Kidney glomerular epithelial cell (primary cell): ENCODE data around the gene TOMM7.

ENCODE experiments used
- DNase-seq: peaks from one replicate; lab custom pipeline; 2025; lab: John Stamatoyannopoulos, UW

TOMM7 gene

DNA sequence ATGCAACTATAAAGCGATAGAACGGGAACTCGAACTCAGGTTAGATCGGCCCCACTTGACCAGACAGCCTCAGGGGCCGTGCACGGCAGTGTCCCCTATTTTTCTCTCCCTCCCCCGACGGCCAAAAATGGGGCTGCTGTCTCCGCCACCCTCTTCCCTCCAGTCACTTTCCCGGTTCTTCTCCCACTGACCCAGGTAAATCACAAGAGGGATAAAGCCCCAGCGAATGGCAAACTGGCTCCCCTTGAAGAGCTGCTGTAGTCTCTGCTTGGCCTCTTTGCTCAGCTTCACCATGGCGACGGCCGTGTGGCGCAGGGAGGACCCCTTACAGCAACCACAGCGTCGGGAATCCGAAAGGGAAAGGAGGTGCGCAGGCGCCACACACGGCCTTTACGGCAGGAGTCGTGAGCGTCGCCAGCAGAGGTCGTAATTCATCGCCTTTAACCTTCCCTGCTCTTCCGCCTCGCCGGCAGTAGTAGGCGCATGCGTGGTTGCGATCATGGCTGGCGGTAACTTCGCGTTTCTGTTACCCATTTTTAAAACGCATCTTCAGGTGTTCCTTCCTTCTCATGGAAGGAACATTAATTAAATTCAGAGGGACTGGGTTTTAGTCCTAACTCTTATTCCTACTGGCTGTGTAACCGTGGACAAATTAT lies at the start of gene TOMM7:
TSS of gene TOMM7 (minus strand) at position 364 of the 656 bp plus-strand sequence. CDS start at position 294, 70 bp downstream.
- DNase-seq, result peak; percentile 93

DNA sequence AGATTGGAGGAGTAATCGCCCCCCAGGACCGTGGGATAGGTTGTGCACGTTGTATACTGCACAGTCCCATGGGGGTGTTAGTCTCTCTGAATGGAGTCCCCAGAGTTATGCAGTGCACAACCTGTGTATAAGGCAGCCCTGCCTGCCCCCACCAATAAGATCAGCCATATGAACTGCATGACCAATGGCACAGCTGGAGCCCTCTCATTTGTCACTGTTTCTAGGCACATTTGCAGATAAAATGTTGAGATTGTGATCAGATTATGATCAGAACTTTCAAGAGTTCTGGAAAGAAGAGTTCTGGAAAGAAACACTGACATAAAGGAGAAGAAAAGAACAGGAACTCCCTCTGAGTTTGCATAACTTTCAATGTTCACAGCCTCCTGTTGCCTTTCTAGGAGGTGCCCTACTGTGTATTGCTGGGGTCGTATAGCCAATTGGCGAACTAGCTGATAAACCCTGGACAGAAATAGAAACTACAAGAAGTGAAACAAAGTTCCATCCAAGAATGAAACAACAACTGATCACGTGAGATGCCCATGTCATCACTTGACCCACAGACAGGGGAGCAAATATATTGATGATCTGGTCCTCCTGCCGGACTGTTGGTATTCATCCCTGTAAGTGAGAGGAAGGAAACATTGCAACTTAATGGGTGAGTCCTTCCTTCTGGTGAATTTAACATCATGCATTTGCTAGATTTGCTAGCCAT lies 49.6 kb upstream of the TOMM7 start:
- DNase-seq, result no peak

DNA sequence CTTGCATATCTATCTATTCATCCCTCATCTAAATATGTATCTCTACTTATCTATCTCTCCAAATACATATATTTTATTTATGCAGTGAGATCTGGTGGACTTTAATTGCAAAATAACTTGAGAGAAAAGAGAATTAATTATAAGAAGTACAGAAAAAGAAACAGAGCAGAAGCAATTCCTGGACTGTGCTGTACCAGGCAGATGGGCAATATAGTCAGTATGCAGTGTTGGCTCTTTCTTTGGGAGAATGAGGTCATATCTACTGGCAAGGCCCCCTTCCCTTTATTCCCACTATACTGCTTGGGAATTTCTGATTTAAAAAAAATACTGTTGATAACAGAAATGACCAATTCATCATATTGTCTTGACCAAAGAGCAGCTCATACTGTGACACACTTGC lies 49.0 kb upstream of the TOMM7 start:
- no peak for DNase-seq

DNA sequence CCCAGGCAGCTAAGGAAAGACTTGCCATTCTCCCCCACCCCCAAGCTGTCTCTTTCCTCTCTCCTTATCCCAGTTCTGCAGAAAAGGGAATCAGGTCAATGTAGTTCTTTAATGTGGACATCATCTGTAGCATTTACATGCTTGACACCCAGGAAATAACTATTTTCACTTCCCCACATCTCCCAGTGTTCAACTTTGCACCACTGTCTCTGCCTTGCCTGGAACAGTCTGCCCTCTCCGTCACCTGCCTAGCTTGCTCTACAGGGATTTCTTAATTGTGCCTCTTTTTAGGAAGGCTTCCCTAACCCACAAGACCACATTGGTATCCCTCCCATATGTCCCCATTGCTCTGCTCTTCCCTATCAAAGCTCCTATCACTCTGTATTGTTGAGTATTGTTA lies 45.9 kb upstream of the TOMM7 start:
- no peak for DNase-seq

DNA sequence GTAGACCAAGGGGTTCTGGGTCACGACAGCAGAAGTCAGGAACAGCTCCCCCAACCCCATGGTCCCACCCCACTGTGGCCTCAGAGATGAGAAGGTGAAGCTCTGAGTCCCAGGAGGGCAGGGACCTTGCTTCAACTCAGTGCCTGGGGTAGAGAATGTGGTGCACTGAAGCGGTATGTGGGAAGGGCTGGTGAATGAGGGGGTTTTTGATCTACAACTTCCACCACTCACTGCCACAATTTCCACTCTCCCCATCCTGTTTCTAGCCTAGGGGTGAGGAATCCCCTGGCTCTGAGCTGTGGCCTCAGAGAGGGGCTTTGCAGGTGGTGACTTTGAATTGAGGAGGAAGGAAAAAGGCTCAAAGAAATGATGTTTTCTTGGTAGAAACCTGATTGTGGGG lies 44.9 kb upstream of the TOMM7 start:
- no peak for DNase-seq

DNA sequence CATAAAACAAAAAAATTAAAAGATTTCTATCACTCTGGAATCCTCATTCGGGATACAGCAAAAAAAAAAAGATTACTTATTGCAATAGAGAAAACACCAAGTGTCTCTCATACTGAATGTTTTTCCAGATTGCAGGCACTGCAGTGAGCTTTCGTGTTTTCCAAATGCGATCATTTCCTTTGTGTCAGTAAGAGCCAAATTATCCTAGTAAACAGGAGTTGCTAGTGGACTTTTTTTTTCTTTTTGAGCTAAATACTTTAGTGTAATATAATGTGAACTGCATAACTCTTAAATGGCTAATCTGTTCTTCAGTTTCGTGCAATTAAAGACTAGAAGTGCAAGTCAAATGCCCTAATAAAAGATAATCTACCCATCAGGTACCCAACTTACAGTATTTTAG lies 44.4 kb upstream of the TOMM7 start:
- no peak for DNase-seq

DNA sequence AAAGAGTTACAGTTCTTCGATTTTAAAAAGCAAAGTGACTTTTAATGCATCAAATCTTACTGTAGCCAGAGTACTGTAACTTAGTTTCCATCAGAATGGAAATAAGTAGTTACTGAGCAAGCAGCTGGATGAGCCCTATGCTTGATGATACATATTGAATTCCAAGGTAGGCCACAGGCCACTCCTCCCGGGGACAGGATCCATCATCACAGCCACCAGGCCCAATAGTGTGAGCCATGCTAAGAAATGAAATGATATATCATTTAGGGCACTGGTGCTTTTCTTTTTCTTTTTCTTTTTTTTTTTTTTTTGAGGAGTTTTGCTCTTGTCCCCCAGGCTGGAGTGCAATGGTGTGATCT lies 42.9 kb upstream of the TOMM7 start:
- no peak for DNase-seq

DNA sequence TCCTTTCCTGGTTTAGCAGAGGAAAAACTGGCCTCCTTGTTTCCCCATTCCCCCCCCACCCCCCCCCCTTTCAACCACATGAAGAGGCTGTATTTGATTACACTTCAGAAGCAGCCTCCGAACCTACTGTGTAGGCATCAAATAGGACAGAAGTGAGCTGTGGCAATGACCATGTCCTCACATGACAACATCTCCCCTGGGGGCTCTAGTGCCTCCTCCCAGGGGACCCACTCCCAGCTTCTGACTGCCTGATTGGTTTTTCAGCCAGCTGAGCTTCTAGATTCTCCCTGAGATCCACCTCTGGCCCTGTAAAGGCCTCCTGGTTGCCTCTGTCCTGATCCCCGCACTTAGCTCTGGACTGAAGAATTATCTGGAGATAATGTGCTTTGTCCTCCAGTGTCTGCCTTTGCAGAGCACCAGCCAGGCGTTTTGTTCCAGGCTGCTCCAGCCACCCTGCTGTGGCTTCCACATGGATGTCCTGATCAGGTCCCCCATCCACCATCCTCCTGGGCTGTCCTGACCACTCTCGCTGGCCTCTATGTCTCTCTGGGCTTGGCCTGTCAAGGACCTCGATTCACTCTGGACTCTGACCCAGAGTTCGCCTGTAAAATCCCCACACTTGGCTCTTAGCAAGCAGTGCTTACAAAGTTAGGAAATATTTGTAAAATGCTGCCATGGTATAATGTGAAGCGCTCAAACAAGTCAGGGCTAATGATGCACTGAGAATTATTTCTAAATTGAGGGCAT lies 42.4 kb upstream of the TOMM7 start:
- no peak for DNase-seq

DNA sequence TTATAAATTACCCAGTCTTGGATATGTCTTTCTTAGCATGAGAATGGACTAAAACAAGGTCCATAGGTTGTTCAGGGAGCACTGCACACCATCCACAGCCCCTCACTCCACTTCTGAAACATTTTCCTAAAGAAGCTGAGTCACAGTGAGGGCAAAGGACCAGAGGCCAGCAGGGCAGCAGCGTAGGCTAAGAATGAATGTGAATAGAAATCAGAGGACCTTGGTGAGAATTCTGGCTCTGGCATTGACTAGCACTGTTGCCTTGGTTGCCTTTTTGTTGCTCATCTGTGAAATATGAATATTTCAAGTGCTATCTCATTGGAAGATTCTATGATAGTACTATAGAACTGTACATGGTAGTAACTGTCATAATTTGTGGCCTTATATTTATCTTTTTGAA lies 41.7 kb upstream of the TOMM7 start:
- no peak for DNase-seq

DNA sequence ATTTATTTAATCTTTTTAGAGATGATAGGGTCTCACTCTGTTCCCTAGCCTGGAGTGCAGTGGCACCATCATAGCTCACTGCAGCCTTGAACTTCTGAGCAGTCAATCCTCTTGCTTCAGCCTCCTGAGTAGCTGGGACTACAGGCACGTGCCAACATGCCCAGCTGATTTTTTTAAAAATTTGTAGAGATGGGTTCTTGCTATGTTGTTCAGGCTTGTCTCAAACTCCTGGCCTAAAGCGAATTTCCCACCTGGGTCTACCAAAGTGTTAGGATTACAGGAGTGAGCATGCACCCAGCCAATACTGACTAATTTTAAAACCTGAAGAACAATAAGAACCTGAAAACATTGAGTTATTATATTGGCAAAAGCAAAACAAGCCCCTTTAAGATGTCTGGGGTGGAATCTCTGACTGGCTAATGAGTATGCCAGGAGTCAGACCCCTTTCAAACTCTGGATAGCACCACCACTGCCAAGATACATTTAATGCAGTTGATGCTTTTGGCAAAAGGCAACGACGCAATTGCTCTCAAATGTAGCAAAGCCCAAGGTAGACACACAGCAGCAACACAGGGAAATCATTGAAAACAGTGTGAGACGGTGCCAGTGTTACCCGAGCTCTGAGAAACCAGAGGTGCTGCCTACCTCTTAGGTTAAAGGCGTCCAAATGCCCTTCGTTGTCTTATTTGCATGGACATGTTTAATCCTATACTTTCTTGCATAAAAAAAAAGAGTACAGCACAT lies 40.7 kb upstream of the TOMM7 start:
- DNase-seq, result no peak

DNA sequence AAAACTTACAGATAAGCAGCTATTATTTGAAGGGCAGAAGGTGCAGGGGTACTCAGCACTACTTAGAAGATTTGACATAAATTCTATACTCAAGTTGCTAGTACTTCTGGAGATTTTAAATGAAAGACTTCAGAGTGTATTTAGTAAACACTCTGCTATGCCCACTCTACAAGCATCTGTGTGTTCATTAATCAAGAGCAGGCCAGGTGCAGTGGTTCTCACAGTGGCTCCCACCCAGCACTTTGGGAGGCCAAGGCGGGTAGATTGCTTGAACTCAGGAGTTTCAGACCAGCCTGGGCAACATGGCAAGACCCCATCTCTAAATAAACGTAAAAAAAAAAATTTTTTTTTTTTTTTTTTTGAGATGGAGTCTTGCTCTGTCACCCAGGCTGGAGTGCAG lies 38.9 kb upstream of the TOMM7 start:
- DNase-seq, result no peak

DNA sequence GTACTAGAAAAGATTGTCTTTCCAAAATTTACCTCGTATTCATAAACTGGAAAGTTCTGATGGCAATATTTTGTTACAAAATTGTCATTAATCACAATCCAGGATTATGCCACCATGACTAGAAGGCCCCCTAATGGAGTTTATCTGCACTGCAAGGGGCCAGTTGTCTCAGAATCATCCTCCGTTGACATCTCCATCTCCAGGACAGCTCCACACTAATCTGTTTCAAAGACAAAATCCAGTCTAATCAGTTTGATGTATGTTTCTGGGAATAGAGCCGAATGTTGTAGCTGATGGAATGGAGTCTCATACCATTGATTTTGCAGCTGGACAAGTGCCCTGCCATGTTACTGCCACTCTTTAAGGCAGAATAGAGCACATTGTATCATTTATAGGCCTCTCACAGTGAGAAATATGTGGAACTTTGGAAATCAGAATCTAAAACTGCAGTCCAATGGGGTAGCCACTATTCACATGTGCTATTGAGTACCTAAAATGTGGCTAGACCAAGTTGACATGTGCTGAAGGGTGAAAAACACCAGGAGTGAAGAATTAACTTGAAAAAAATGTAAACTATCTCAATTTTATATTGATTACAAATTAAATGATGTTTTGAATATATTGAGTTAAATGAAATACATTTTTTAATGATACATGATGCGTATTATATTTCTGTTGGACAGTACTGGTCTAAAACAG lies 38.3 kb upstream of the TOMM7 start:
- no peak for DNase-seq

DNA sequence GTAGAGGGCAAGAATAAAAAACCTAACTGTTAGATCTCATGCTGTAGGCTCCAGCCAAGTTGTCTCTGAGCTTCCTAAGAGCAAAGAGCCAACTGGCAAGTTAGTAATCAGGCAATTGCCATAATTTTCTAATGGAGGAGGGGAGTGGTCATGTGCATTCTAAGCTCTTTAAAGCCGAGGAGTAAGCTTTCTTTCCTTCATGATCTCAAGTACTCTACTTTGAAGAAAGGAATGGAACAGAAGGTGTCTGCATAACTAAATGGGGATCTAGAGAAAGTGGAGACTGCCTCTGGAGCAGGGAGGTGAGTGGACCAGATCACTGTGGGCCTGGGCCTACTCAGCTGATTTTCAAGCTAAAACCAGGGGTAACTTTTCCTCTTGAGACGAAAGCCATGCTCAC lies 37.7 kb upstream of the TOMM7 start:
- no peak for DNase-seq

DNA sequence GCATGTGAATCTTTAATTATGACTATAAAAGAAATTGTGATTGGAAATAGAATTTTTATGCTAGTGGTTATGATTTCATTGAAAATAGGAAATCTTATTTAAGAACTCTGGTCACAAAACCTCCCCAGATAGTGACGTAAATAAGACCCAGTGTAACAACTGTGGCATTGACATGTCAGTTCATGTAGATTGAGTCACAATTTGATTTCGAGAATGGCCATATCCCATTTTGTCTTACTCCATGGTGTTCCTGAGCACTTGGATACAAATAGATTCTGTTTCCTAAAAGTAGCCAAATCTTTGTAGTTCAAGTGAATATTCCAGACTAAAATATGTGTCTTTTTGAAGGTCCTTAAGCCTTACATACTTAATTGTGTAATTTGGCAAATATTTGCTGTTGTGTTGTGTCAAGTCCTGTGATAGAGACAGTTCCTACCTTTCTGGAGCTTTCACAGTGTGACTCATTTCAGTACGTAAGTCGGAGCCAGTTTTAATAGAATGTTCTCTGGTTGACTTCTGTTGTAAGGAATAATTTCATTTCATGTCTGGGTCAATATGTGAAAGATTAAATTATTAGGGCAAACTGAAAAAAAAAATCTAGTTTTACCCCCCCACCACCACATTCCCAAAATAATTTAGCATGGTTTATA lies 37.1 kb upstream of the TOMM7 start:
- no peak for DNase-seq

DNA sequence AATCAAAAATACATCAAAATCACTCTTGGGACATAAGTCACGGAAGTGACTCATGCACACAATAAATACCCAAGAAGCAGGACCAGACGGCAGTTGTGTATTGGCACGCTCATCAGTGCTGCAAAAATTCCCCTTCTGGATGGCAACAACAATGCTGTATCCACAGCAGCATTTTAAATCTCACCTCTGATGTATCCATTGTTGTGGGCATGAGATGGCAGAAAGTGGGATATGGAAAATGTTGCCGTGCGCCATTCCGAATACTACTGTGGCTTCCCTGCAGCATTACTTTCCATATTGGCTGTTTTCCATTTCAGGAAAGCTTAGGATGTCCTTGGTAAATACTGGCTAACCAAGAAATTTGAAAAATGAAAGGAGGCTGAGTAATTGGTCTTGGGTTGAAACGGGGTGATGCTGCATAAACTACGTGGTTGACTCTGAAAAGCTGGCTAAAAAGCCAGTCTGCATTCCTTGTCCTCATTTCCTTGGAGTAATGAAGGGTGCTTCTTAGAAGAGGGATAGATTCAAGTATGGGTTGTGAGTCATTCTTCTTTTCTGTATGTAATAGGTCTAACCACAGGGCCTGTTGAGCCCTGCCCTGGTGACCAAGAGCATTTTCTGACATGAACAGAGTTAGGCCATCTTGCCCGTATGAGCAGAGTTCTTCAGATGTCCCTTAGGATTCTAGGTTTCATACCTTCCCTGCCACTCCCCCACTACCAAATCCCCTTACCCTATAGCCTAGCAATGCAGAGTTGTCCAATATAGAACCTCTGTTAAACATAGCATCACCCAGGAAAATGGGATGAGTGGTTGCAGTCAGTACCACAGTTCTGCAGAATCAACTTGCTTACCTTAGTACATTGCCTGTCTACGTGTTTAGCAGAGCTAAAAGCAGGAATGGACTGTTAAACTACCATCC lies 36.3 kb upstream of the TOMM7 start:
- peak; percentile 71 for DNase-seq

DNA sequence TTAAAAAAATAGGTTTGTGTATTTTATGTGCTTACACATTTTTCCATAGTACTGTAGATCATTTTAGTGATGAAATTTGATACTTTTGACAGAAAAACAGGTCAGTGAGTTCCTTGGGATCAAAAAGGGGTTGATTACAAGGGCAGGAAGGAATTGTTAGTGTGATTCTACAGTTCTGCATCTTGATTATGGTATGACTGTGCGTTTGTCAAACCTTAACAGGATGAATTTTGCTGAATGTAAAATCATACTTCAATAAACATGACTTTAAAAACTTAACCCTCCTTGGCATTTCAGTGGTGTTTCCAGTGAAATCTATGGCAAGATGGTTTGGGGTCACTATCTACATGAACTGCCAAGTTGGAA lies 35.6 kb upstream of the TOMM7 start:
- DNase-seq, result no peak

DNA sequence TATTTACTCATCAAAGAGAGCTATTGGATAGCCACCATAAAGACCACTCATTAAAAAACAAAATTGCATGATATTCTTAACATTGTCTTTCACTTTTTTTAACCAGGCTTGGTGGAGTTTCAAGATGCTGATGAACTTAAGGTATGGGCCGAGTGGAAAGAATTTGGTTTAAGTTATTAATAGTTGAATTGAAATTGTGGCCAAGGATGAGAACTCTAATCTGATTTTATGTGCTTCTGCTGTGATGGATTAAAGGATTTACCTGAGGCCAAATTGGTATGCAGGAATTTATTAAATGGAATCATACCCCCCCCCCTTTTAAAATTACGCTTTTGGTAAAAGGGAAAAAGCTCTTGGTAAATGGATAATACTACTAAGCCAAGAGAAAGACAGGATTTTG lies 33.8 kb upstream of the TOMM7 start:
- no peak for DNase-seq

DNA sequence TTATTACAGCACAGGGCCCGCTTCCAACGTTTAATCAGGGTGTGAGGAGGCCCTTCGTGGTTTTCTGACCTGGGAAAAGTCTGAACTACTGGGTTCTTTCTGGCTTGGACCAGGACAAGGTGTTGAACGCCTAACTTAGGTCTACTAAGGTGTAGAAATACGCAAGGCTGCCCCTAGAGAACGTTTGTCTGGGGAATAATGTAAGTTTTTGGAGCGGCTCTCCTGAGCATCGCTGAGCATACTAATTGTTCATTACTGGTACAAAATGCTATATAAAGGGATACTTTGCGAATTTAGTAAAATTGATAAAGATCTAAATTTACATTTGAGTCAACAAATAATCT lies 32.4 kb upstream of the TOMM7 start:
- DNase-seq, result no peak

DNA sequence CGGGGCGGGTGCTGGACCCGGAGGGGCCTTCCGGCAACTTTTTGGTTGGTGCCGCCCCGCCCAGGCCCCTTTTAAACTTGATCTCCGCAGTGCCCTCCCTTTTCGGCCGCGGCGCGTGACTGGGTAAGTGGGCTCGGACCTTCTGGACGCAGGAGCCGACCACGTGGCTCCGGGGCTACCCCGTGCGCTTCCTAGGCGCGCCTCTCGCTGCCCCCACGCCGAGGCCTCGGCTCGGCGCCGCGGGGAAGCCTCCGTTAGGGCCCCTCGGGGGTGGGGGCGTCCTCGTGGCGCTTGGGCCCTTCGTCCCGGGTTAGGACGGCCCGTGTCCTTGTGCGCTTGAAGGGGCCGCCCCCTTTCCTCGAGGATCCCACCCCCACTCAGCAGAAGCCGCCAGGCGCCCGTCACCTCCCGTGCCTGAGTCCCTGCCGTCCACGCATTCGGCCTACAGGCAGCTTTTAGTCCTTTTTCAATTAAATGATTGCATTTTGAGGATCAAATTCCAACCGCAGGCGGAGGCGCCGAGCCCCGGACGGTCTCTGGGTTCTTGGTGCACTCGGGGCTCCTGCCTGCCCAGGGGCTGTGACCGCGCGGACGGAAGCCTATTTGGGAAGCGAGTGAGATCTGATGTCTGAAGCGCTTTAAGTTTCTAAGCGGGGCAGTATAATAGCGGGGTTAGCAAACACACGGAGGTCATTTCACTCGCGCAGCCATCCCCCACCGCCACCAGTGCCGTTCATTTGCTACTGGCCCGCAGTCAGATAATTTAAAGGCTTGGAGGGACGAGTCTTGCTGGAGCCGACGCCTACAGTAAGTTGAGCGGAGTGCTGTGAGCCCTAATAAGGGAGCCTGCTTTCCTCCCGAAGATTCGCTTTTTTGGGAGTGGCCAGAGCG lies 31.8 kb upstream of the TOMM7 start:
- DNase-seq, result peak; percentile 55
